BE2C (cell line): ENCODE data around the gene AP1S1.

ENCODE experiments used
- DNase-seq: peaks from one replicate; pipeline ENCODE4 v3.0.0-alpha.2; 2020
- H3K27me3 ChIP-seq: fragments of 250-450 bp; sonication (Bioruptor Pico); 2 replicates; pipeline ENCODE4 v1.5.1; 2020; ENCODE audit warnings: mild to moderate bottlenecking
- H3K36me3 ChIP-seq: fragments of 250-450 bp; sonication (Bioruptor Pico); 2 replicates; pipeline ENCODE4 v1.5.1; 2020; ENCODE audit warnings: mild to moderate bottlenecking
- H3K4me1 ChIP-seq: fragments of 250-450 bp; sonication (Bioruptor Pico); 2 replicates; pipeline ENCODE4 v1.5.1; 2020
- H3K4me3 ChIP-seq: 2 replicates; pipeline ENCODE4 v1.5.1; 2011; ENCODE audit warnings: low read depth, low read length
- H3K9me3 ChIP-seq: fragments of 250-450 bp; sonication (Bioruptor Pico); 2 replicates; pipeline ENCODE4 v1.5.1; 2020
- CTCF ChIP-seq: IDR thresholded peaks from 2 replicates; pipeline ENCODE4 v1.5.1; 2012; ENCODE audit warnings: mild to moderate bottlenecking, low read depth, low read length

Gene AP1S1

GRCh38 chr7:101121991-101122932 is 32.0 kb upstream of the AP1S1 start:
- DNase-seq: no peak
- H3K9me3 ChIP-seq: no peaks in the 10 kb centered on the region
- H3K4me3 ChIP-seq: no peak overlapping the region
- no peak for TF ChIP-seq CTCF
- no peaks in the 10 kb centered on the region for H3K36me3 ChIP-seq
- H3K27me3 ChIP-seq: no peaks in the 10 kb centered on the region
- H3K4me1 ChIP-seq: peaks cover 13% of the 10 kb centered on the region

GRCh38 chr7:101122933-101123702 is 31.2 kb upstream of the AP1S1 start:
- no peak for TF ChIP-seq CTCF
- Histone ChIP-seq H3K4me1 (peaks cover 13% of the 10 kb centered on the region), H3K27me3 (no peaks in the 10 kb centered on the region), H3K36me3 (no peaks in the 10 kb centered on the region), H3K9me3 (no peaks in the 10 kb centered on the region), H3K4me3 (no peak overlapping the region)
- no peak for DNase-seq

- peaks cover 13% of the 10 kb centered on the region for H3K4me1 ChIP-seq
- no peak for TF ChIP-seq CTCF
- no peak overlapping the region for H3K4me3 ChIP-seq
- DNase-seq: no peak
- H3K27me3 ChIP-seq: no peaks in the 10 kb centered on the region
- no peaks in the 10 kb centered on the region for H3K36me3 ChIP-seq
- H3K9me3 ChIP-seq: no peaks in the 10 kb centered on the region
These were observed 30.6 kb upstream of the AP1S1 start for GRCh38 chr7:101123703-101124068.

GRCh38 chr7:101124376-101125056 is 29.8 kb upstream of the AP1S1 start:
- Histone ChIP-seq H3K9me3 (no peaks in the 10 kb centered on the region), H3K36me3 (no peaks in the 10 kb centered on the region), H3K4me1 (peaks cover 13% of the 10 kb centered on the region), H3K27me3 (no peaks in the 10 kb centered on the region), H3K4me3 (no peak overlapping the region)
- TF ChIP-seq CTCF: no peak
- no peak for DNase-seq

- DNase-seq: peak; percentile 55
- no peaks in the 10 kb centered on the region for H3K9me3 ChIP-seq
- no peak for TF ChIP-seq CTCF
- peaks cover 13% of the 10 kb centered on the region for H3K4me1 ChIP-seq
- H3K27me3 ChIP-seq: no peaks in the 10 kb centered on the region
- H3K36me3 ChIP-seq: no peaks in the 10 kb centered on the region
- peak overlapping the region; percentile 21 for H3K4me3 ChIP-seq
These were observed 28.2 kb upstream of the AP1S1 start for GRCh38 chr7:101125989-101126650.
